Stimulated activated naive B cell treated with anti-CD40 and anti-IgM and Interleukin-4, amounts not matched to agents 10 μg/mL and 1 μg/mL and 100 μg/mL, for 72 hours (primary cell): ENCODE measurements around the gene NOTUM.

Experiments
- ATAC-seq, 2 donors: fragments of 150-1000 bp; cut with Tn5 transposase; replicated peaks; 2 replicates each; pipeline ENCODE4 v1.10.0; 2021; ENCODE audit warnings: moderate library complexity in 1 of 2
- DNase-seq: peaks from one replicate; pipeline ENCODE4 v3.0.0; 2021
- H3K27ac Mint-ChIP-seq: one replicate; pipeline ENCODE4 v1.8.0; 2022; ENCODE audit warnings: mild to moderate bottlenecking, mixed read lengths
- H3K27me3 Mint-ChIP-seq, 2 donors: one replicate each; pipeline ENCODE4 v1.8.0; 2022; ENCODE audit warnings: mixed read lengths in 2 of 2
- H3K36me3 Mint-ChIP-seq, 2 donors: one replicate each; pipeline ENCODE4 v1.8.0; 2022; ENCODE audit warnings: mixed read lengths in 2 of 2, mild to moderate bottlenecking in 1 of 2
- H3K4me1 Mint-ChIP-seq, 2 donors: one replicate each; pipeline ENCODE4 v1.8.0; 2022; ENCODE audit warnings: mixed read lengths in 2 of 2, mild to moderate bottlenecking in 1 of 2
- H3K4me3 Mint-ChIP-seq, 2 donors: one replicate each; pipeline ENCODE4 v1.8.0; 2022; ENCODE audit warnings: mild to moderate bottlenecking in 2 of 2, mixed read lengths in 2 of 2, moderate library complexity in 1 of 2
- H3K9me3 Mint-ChIP-seq, 2 donors: one replicate each; pipeline ENCODE4 v1.8.0; 2022; ENCODE audit warnings: mixed read lengths in 2 of 2, mild to moderate bottlenecking in 1 of 2

Gene NOTUM

DNA sequence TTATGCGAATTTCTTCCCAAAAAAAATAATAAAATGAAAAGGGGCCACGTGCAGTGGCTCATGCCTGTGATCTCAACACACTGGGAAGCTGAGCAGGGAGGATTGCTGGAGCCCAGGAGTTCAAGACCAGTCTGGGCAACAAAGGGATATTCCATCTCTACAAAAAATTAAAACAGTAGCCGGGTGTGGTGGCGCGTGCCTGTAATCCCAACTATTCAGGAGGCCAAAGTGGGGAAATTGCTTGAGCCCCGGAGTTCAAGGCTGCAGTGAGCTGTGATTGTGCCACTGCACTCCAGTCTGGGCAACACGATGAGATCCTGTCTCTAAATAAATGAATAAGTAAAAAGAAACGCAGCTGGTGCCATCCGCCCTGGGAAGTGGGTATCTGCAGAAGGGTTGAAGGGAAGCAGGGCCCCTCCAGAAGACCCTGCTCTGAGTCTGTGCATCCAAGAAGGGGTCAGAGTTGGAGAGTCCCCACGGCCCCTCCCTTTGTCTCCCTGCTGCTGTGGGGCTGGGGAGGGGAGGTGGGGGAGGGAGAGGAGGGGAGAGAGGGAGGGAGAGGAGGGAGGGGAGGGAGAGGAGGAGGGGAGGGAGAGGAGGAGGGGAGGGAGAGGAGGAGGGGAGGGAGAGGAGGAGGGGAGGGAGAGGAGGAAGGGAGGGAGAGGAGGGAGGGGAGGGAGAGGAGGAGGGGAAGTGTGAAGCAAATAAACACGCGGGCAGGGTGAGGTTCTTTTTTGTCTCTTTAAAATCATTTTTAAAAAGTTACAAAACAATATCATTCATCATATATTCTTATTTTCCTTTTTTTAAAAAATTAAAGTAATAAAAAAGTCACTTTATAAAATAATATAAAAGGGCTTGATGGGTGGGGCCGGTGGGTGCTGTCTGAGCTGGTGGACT is 9.0 kb downstream of the NOTUM start:
- Mint-ChIP-seq H3K36me3 (no peaks in the 10 kb centered on the region), H3K4me3 (no peak overlapping the region), H3K27ac (no peak overlapping the region), H3K4me1 (no peaks in the 10 kb centered on the region), H3K27me3 (peaks cover 15 to 22% of the 10 kb centered on the region in 2 donors), H3K9me3 (no peaks in the 10 kb centered on the region)
- ATAC-seq (no peak), DNase-seq (no peak)

DNA sequence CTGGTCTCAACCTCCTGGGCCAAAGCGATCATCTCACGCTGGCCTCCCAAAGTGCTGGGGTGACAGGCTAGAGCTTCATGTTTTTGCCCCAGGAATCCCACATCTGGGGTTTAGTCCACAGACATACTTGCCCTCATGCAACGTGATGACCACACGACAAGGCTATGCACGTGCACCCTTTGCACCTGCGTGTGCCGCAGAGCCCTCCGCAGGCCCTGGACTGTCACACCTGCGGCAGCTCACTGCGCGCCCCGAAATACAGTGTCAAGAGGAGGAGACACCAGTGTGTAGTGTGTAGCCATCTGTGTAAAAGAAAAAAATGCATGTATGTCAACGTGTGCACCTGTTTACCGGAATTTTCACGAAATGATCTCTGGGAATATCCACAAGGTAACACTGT is 10.5 kb downstream of the NOTUM start:
- Mint-ChIP-seq H3K27ac (peak overlapping the region; percentile 5), H3K27me3 (peaks cover 11 to 16% of the 10 kb centered on the region in 2 donors), H3K4me1 (no peaks in the 10 kb centered on the region), H3K4me3 (no peak overlapping the region), H3K36me3 (no peaks in the 10 kb centered on the region), H3K9me3 (no peaks in the 10 kb centered on the region)
- ATAC-seq (no peak), DNase-seq (no peak)

GRCh38 chr17:81948635-81949378 is 12.2 kb downstream of the NOTUM start:
- no peak for ATAC-seq
- H3K36me3 Mint-ChIP-seq: no peaks in the 10 kb centered on the region
- H3K4me3 Mint-ChIP-seq: no peak overlapping the region
- H3K9me3 Mint-ChIP-seq: no peaks in the 10 kb centered on the region
- H3K27ac Mint-ChIP-seq: no peak overlapping the region
- H3K27me3 Mint-ChIP-seq: peaks cover 7 to 26% of the 10 kb centered on the region in 2 donors
- DNase-seq: no peak
- no peaks in the 10 kb centered on the region for H3K4me1 Mint-ChIP-seq

- peaks cover 7 to 31% of the 10 kb centered on the region in 2 donors for H3K27me3 Mint-ChIP-seq
- DNase-seq (no peak), ATAC-seq (no peak)
- H3K27ac Mint-ChIP-seq: no peak within 1 kb of the TSS
- no peaks in the 10 kb centered on the region for H3K9me3 Mint-ChIP-seq
- H3K4me3 Mint-ChIP-seq: no peak within 1 kb of the TSS
- H3K4me1 Mint-ChIP-seq: no peaks in the 10 kb centered on the region
- H3K36me3 Mint-ChIP-seq: no peaks in the 10 kb centered on the region
Observed at GRCh38 chr17:81947189-81947588, 13.8 kb downstream of the NOTUM start, which contains the start of gene MYADML2. MYADML2 (minus strand) TSS chr17:81947233; CDS start chr17:81941741, 5,492 bp downstream.

- DNase-seq (no peak), ATAC-seq (no peak)
- H3K9me3 Mint-ChIP-seq: no peaks in the 10 kb centered on the region
- peaks cover 0 to 2% of the 10 kb centered on the region in 2 donors for H3K4me1 Mint-ChIP-seq
- H3K4me3 Mint-ChIP-seq: no peak overlapping the region
- H3K27me3 Mint-ChIP-seq: peaks cover 10 to 34% of the 10 kb centered on the region in 2 donors
- no peaks in the 10 kb centered on the region for H3K36me3 Mint-ChIP-seq
- no peak overlapping the region for H3K27ac Mint-ChIP-seq
Observed at GRCh38 chr17:81944858-81945257, 16.1 kb downstream of the NOTUM start.

DNA sequence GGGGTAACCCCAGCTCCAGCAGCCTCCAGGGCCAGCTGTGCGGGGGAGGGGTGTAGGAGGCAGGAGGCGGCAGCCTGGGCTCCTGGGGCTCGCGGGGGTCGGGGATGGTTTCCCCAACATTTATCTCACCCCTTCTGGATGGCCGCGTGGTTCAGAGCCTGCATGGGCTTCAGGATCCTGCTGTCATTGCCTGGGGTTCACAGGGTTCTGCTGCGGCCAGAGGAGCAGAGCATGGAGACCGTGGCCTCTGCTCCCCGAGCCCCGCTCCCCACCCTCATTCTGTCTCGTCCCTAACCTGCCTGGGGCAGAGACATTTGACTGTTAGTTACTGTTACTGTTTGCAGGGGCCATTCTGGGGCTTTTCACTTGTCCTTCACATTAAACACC is 18.8 kb downstream of the NOTUM start:
- ATAC-seq: no peak

GRCh38 chr17:81941484-81942166 is 19.4 kb downstream of the NOTUM start:
- peaks cover 6 to 24% of the 10 kb centered on the region in 2 donors for H3K27me3 Mint-ChIP-seq
- H3K4me3 Mint-ChIP-seq: no peak overlapping the region
- peaks cover 7 to 9% of the 10 kb centered on the region in 2 donors for H3K4me1 Mint-ChIP-seq
- H3K36me3 Mint-ChIP-seq: no peaks in the 10 kb centered on the region
- ATAC-seq (no peak), DNase-seq (no peak)
- H3K9me3 Mint-ChIP-seq: no peaks in the 10 kb centered on the region
- H3K27ac Mint-ChIP-seq: no peak overlapping the region

More for the DNA sequence above, 18.8 kb downstream of the NOTUM start:
- Mint-ChIP-seq H3K9me3 (no peaks in the 10 kb centered on the region), H3K27me3 (peaks cover 10 to 27% of the 10 kb centered on the region in 2 donors), H3K4me1 (peaks cover 6 to 7% of the 10 kb centered on the region in 2 donors), H3K36me3 (no peaks in the 10 kb centered on the region), H3K4me3 (no peak overlapping the region), H3K27ac (no peak overlapping the region)
- no peak for DNase-seq

- Mint-ChIP-seq H3K9me3 (no peaks in the 10 kb centered on the region), H3K4me3 (no peak overlapping the region), H3K36me3 (peaks cover 2 to 3% of the 10 kb centered on the region in 2 donors), H3K27ac (no peak overlapping the region), H3K27me3 (peaks cover 6 to 24% of the 10 kb centered on the region in 2 donors), H3K4me1 (peaks cover 10 to 17% of the 10 kb centered on the region in 2 donors)
- DNase-seq (no peak), ATAC-seq (no peak)
Observed at GRCh38 chr17:81940538-81941483, 20.2 kb downstream of the NOTUM start.

DNA sequence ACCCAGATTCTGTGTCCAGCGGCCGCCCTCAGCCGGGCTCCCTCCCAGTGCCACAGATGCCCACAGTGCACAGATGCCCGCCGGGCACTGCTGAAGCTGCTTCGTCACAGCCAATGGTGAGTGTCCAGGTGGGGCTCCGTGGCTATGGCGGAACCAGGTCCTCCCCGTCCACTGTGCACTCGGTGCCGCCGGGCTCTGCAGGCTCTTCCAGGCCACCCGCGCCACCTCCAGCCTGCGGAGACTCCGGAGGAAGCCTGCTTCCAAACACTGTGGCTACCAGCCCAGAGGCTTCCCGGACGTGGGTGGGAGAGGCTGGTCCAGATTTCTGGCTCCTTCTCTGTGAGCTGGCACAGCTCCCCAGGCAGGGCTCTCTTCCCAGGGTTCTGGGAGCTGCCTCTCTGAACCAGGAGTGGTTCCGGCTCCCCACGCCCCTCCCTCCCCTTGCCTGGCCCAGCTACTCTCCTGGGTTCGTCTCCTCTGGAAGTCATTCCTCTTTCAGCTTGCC is 21.1 kb downstream of the NOTUM start:
- no peak overlapping the region for H3K4me3 Mint-ChIP-seq
- DNase-seq: no peak
- peaks cover 6 to 24% of the 10 kb centered on the region in 2 donors for H3K27me3 Mint-ChIP-seq
- H3K27ac Mint-ChIP-seq: no peak overlapping the region
- peaks cover 14 to 23% of the 10 kb centered on the region in 2 donors for H3K4me1 Mint-ChIP-seq
- no peak for ATAC-seq
- peaks cover 7 to 8% of the 10 kb centered on the region in 2 donors for H3K36me3 Mint-ChIP-seq
- H3K9me3 Mint-ChIP-seq: no peaks in the 10 kb centered on the region

GRCh38 chr17:81939218-81939617 is 21.8 kb downstream of the NOTUM start:
- Mint-ChIP-seq H3K9me3 (no peaks in the 10 kb centered on the region), H3K4me1 (peaks cover 16 to 27% of the 10 kb centered on the region in 2 donors), H3K27ac (no peak overlapping the region), H3K36me3 (peaks cover 10 to 11% of the 10 kb centered on the region in 2 donors), H3K27me3 (peaks cover 6 to 18% of the 10 kb centered on the region in 2 donors), H3K4me3 (no peak overlapping the region)
- DNase-seq: no peak
- ATAC-seq: no peak

DNA sequence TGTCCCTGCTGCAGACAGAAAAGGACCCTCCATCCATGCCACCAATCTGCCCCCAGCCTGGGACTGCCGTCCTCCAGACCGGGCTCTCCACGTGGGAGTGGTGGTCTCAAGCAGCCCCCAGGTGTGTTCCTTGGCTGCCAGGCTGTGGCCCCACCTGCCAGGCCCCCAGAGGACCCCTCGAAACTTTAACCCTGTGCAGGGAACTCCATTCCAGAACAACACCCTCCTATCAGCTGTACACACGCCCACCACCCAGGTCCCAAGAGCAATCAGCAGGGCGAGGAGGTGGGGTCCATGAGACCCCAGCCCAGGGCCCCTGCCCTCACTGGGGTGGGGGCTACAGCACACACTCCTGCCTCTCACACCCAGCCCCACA is 25.3 kb downstream of the NOTUM start:
- Mint-ChIP-seq H3K4me1 (peaks cover 20 to 32% of the 10 kb centered on the region in 2 donors), H3K4me3 (peak overlapping the region; percentile 65 to 87), H3K27ac (peak overlapping the region; percentile 31), H3K9me3 (no peaks in the 10 kb centered on the region), H3K27me3 (peaks cover 6 to 11% of the 10 kb centered on the region in 2 donors), H3K36me3 (peaks cover 22 to 34% of the 10 kb centered on the region in 2 donors)
- no peak for ATAC-seq
- no peak for DNase-seq

GRCh38 chr17:81934850-81935708 is 25.9 kb downstream of the NOTUM start:
- H3K27me3 Mint-ChIP-seq: peaks cover under 1 to 8% of the 10 kb centered on the region in 2 donors
- peak overlapping the region; percentile 31 for H3K27ac Mint-ChIP-seq
- H3K36me3 Mint-ChIP-seq: peaks cover 23 to 35% of the 10 kb centered on the region in 2 donors
- no peak for DNase-seq
- ATAC-seq: no peak
- H3K9me3 Mint-ChIP-seq: no peaks in the 10 kb centered on the region
- peaks cover 21 to 38% of the 10 kb centered on the region in 2 donors for H3K4me1 Mint-ChIP-seq
- peak overlapping the region; percentile 65 to 87 for H3K4me3 Mint-ChIP-seq
